Sigmoid colon (tissue), 4 donors: ENCODE measurements around the gene ALDH4A1.

Experiments
- CTCF ChIP-seq, 4 experiments: fragments of 450-650 bp in 3 of 4; fragments of 200-600 bp in 1 of 4; IDR thresholded peaks; one replicate each; pipeline ENCODE4 v1.5.1; 2016 to 2019; ENCODE audit warnings: antibody characterized with exemption in 4 of 4, mild to moderate bottlenecking in 3 of 4, moderate library complexity in 2 of 4
- EP300 ChIP-seq, 4 donors: sonication (generic); formaldehyde crosslinking; IDR thresholded peaks; one replicate each; pipeline ENCODE4 v1.6.1; 2017; ENCODE audit warnings: antibody characterized with exemption in 4 of 4
- POLR2A ChIP-seq, 2 donors: fragments of 450-650 bp; IDR thresholded peaks; one replicate each; pipeline ENCODE4 v1.6.1; 2016; ENCODE audit warnings: antibody characterized with exemption in 2 of 2, mild to moderate bottlenecking in 2 of 2, moderate library complexity in 2 of 2
- POLR2AphosphoS5 ChIP-seq, 4 donors: sonication (generic); formaldehyde crosslinking; IDR thresholded peaks; one replicate each; pipeline ENCODE4 v1.6.1; 2017; ENCODE audit warnings: antibody characterized with exemption in 4 of 4

DNA sequence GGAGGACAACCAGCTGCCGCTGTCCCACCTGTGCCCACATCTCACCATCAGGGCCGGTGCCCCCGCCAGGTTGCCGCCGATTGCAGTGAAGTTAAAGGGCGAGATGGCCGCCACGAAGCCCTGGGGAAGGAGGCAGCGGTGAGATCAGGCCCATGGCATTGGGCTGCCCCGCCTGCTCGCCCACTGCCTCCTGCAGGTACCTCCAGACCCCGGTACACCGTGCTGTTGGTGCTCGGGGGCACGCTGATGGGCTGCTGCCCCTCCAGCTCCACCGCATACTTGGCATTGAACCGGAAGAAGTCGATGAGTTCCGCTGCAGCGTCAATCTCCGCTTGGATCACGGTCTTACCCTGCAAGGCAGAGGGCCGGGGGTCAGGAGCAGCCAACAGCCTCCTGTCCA, 19.3 kb downstream of the ALDH4A1 start:
- TF ChIP-seq CTCF (IDR thresholded peaks at IDR 0.05) (no peak), POLR2AphosphoS5 (IDR thresholded peaks at IDR 0.05) (no peak), POLR2A (IDR thresholded peaks at IDR 0.05) (no peak), EP300 (IDR thresholded peaks at IDR 0.05) (no peak)
